HL-60 (cell line): ENCODE results near the gene CUTA.

Experiments used
- GABPA ChIP-seq: IDR thresholded peaks from 2 replicates; pipeline ENCODE4 v1.6.1; 2012; ENCODE audit warnings: low read depth
- POLR2AphosphoS5 ChIP-seq: IDR thresholded peaks from 2 replicates; pipeline ENCODE4 v1.6.1; 2012; ENCODE audit warnings: low read depth
- TF ChIP-seq, protein P1 (sequence below): IDR thresholded peaks from one replicate; pipeline ENCODE4 v1.5.1; 2011; ENCODE audit warnings: low read length, control low read depth, inconsistent platforms; ENCODE audit not compliant: insufficient read depth

DNA sequence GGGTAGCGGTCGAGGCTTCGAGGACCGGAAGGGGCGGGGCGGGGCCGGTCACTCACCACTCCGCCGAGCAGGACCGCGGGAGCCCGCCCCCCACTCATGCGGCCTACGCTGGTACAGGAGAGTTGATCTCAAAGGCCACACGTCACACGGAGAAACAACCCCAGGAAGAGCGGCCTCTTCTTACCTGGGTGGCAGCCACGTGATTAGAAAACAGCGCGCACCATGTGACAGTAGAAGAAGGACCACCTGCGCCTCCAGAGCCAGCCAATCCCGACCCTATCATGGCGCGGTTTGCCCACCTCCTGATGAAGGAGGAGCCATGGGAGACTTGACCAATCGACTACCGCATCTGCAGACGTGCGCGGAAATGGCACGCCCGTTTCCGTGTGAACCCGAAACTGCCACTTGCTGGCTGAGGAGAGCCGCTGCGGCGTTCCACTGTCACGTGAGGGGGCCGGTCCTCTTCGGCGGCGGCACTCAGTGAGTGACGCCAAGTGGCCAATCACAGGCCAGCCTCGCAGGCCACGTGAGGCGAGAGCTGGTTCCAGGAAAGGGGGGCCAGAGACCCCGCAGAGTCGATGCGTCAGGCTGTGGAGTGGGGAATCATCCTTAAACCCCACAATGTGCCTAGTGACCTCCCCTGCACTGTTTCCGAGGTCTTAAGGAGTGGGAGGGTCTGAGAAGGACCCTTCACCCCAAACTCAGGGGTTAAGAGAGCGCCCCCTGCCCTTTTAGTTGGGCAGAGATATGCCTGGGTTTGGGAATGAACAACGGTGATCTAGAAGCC lies at the start of gene CUTA:
- TF ChIP-seq, protein P1, sequence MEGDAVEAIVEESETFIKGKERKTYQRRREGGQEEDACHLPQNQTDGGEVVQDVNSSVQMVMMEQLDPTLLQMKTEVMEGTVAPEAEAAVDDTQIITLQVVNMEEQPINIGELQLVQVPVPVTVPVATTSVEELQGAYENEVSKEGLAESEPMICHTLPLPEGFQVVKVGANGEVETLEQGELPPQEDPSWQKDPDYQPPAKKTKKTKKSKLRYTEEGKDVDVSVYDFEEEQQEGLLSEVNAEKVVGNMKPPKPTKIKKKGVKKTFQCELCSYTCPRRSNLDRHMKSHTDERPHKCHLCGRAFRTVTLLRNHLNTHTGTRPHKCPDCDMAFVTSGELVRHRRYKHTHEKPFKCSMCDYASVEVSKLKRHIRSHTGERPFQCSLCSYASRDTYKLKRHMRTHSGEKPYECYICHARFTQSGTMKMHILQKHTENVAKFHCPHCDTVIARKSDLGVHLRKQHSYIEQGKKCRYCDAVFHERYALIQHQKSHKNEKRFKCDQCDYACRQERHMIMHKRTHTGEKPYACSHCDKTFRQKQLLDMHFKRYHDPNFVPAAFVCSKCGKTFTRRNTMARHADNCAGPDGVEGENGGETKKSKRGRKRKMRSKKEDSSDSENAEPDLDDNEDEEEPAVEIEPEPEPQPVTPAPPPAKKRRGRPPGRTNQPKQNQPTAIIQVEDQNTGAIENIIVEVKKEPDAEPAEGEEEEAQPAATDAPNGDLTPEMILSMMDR: no peak
- TF ChIP-seq POLR2AphosphoS5 (peak; percentile 80), GABPA (peak; percentile 57; the same call in 1 of the 2 replicates)
